OCI-LY1 (cell line): ENCODE measurements around the gene KLHL29.

Experiments
- H2AFZ ChIP-seq: fragments of 200-600 bp; sonication (generic), shearing (Covaris generic); 2 replicates; pipeline ENCODE4 v1.6.0; 2014; ENCODE audit warnings: antibody characterized with exemption, mild to moderate bottlenecking, low read length
- H3F3A ChIP-seq: fragments of 200-600 bp; sonication (generic), shearing (Covaris generic); 2 replicates; pipeline ENCODE4 v1.6.0; 2014; ENCODE audit warnings: mild to moderate bottlenecking, antibody characterized with exemption, low read length, moderate library complexity; ENCODE audit not compliant: insufficient read depth
- H3K27ac ChIP-seq: fragments of 200-600 bp; sonication (generic); 2 replicates; pipeline ENCODE4 v1.5.1; 2014; ENCODE audit warnings: low read length, mixed run types, mild to moderate bottlenecking, low read depth; ENCODE audit not compliant: poor library complexity, severe bottlenecking
- H3K27me3 ChIP-seq: fragments of 200-600 bp; sonication (generic); 2 replicates; pipeline ENCODE4 v1.6.0; 2014; ENCODE audit warnings: antibody characterized with exemption, mild to moderate bottlenecking, low read length, moderate library complexity; ENCODE audit not compliant: insufficient read depth
- H3K36me3 ChIP-seq: fragments of 200-600 bp; sonication (generic); 2 replicates; pipeline ENCODE4 v1.6.1; 2014; ENCODE audit warnings: mild to moderate bottlenecking, antibody characterized with exemption, low read length, moderate library complexity, mixed read lengths; ENCODE audit not compliant: insufficient read depth
- H3K4me1 ChIP-seq: fragments of 200-600 bp; sonication (generic); 2 replicates; pipeline ENCODE4 v1.5.1; 2014; ENCODE audit warnings: mild to moderate bottlenecking, low read length, moderate library complexity; ENCODE audit not compliant: insufficient read depth, severe bottlenecking
- H3K4me2 ChIP-seq: fragments of 200-600 bp; sonication (generic), shearing (Covaris generic); 2 replicates; pipeline ENCODE4 v1.6.1; 2014; ENCODE audit warnings: low read length
- H3K4me3 ChIP-seq: fragments of 200-600 bp; sonication (generic); 2 replicates; pipeline ENCODE4 v1.5.1; 2014; ENCODE audit warnings: low read length, low read depth, mild to moderate bottlenecking, mixed read lengths; ENCODE audit not compliant: poor library complexity, severe bottlenecking
- H3K79me2 ChIP-seq: fragments of 200-600 bp; shearing (Covaris generic); 2 replicates; pipeline ENCODE4 v1.6.1; 2016; ENCODE audit warnings: mixed run types, low read length, mixed read lengths; ENCODE audit not compliant: insufficient read depth
- H3K9ac ChIP-seq: fragments of 200-600 bp; sonication (generic), shearing (Covaris generic); 2 replicates; pipeline ENCODE4 v1.6.1; 2014; ENCODE audit warnings: mild to moderate bottlenecking, low read length, mixed read lengths
- H3K9me2 ChIP-seq: fragments of 200-600 bp; sonication (generic), shearing (Covaris generic); 2 replicates; pipeline ENCODE4 v1.6.1; 2014; ENCODE audit warnings: low read depth, mild to moderate bottlenecking, low read length, mixed read lengths
- H3K9me3 ChIP-seq: fragments of 200-600 bp; shearing (Covaris generic); 2 replicates; pipeline ENCODE4 v1.6.1; 2014; ENCODE audit warnings: low read length, mixed read lengths
- H4K20me1 ChIP-seq: fragments of 200-600 bp; sonication (generic), shearing (Covaris generic); 2 replicates; pipeline ENCODE4 v1.6.0; 2016; ENCODE audit warnings: mild to moderate bottlenecking, low read length; ENCODE audit not compliant: insufficient read depth
- CTCF ChIP-seq: fragments of 200-600 bp; sonication (generic), shearing (Covaris generic); IDR thresholded peaks from 2 replicates; pipeline ENCODE4 v1.5.1; 2017; ENCODE audit warnings: mild to moderate bottlenecking, antibody characterized with exemption, low read length, moderate library complexity, mixed read lengths
- EZH2 ChIP-seq: fragments of 200-600 bp; sonication (generic), shearing (Covaris generic); IDR thresholded peaks from 2 replicates; pipeline ENCODE4 v1.8.0; 2017; ENCODE audit warnings: borderline replicate concordance, mixed run types, mild to moderate bottlenecking, antibody characterized with exemption, low read length, moderate library complexity, mixed read lengths

KLHL29 gene

GRCh38 chr2:23504591-23504990 is 119.6 kb downstream of the KLHL29 start:
- H3K27ac ChIP-seq = no peak overlapping the region
- H3K4me3 ChIP-seq = no peak overlapping the region
- no peaks in the 10 kb centered on the region for H3F3A ChIP-seq
- no peaks in the 10 kb centered on the region for H4K20me1 ChIP-seq
- H3K79me2 ChIP-seq = no peaks in the 10 kb centered on the region
- H3K27me3 ChIP-seq = peaks cover 3% of the 10 kb centered on the region; the same call in 1 of the 2 replicates
- H3K4me1 ChIP-seq = no peaks in the 10 kb centered on the region
- H3K4me2 ChIP-seq = no peak overlapping the region
- H3K36me3 ChIP-seq = no peaks in the 10 kb centered on the region
- TF ChIP-seq CTCF = no peak
- TF ChIP-seq EZH2 = no peak
- no peak overlapping the region for H2AFZ ChIP-seq
- H3K9ac ChIP-seq = no peak overlapping the region
- H3K9me2 ChIP-seq = no peaks in the 10 kb centered on the region
- no peaks in the 10 kb centered on the region for H3K9me3 ChIP-seq

- H3K4me2 ChIP-seq = no peak overlapping the region
- peaks cover 3% of the 10 kb centered on the region; the same call in 1 of the 2 replicates for H3K27me3 ChIP-seq
- H3K4me3 ChIP-seq = no peak overlapping the region
- H3K9ac ChIP-seq = no peak overlapping the region
- H4K20me1 ChIP-seq = no peaks in the 10 kb centered on the region
- no peaks in the 10 kb centered on the region for H3K9me2 ChIP-seq
- no peak for TF ChIP-seq EZH2
- TF ChIP-seq CTCF = no peak
- H3F3A ChIP-seq = no peaks in the 10 kb centered on the region
- no peaks in the 10 kb centered on the region for H3K36me3 ChIP-seq
- H3K4me1 ChIP-seq = no peaks in the 10 kb centered on the region
- H2AFZ ChIP-seq = no peak overlapping the region
- no peaks in the 10 kb centered on the region for H3K9me3 ChIP-seq
- H3K27ac ChIP-seq = no peak overlapping the region
- H3K79me2 ChIP-seq = no peaks in the 10 kb centered on the region
Observed at GRCh38 chr2:23505218-23505983, 120.4 kb downstream of the KLHL29 start.

DNA sequence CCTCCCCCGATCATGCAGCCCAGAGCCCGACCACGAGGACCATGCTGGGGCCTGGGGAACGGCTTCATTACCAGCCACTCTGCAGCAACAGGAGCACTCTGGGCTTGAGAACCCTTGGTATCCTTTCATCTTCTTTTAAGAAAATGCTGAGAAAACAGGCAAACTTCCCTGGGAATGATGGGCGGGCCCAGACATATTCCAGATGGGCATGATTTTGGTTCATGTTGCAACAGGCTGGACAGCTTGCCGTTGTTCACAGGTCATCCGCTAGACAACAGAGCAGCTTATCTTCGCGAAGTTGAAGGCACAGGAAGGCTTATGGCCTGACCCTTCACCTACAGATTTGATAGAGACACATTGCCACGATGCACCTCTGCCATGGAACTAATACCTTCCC is 121.0 kb downstream of the KLHL29 start:
- Histone ChIP-seq H3K27ac (no peak overlapping the region), H3K9me3 (no peaks in the 10 kb centered on the region), H4K20me1 (no peaks in the 10 kb centered on the region), H3K79me2 (no peaks in the 10 kb centered on the region), H3K4me1 (no peaks in the 10 kb centered on the region), H3K9me2 (no peaks in the 10 kb centered on the region), H3K4me2 (no peak overlapping the region), H3K4me3 (no peak overlapping the region), H2AFZ (no peak overlapping the region), H3K27me3 (peaks cover 3% of the 10 kb centered on the region; the same call in 1 of the 2 replicates), H3F3A (no peaks in the 10 kb centered on the region), H3K36me3 (no peaks in the 10 kb centered on the region), H3K9ac (no peak overlapping the region)
- TF ChIP-seq EZH2 = no peak
- TF ChIP-seq CTCF = no peak
